ENCODE measurements around the gene CDC14B. TPM values are rescaled to one million over a fixed set of nuclear protein-coding genes. Genes with fewer than 3 reads are reported as not detected.

The CDC14B gene
- total RNA-seq, 1 experiment from 2014 or later = 11.4 TPM

- no peaks in the 10 kb centered on the region for H3K9me2 ChIP-seq (replicated peaks; ENCODE audit: low read length)
- no peak overlapping the region for H2AFZ ChIP-seq (ENCODE audit: low read length)
- H3K4me1 ChIP-seq (ENCODE audit: insufficient read depth, low read length) = peaks cover 3% of the 10 kb centered on the region; the same call in 1 of the 2 replicates
- H3K79me2 ChIP-seq (ENCODE audit: low read length) = no peaks in the 10 kb centered on the region
- H3K9me3 ChIP-seq (ENCODE audit: low read length) = no peaks in the 10 kb centered on the region
- H4K20me1 ChIP-seq (ENCODE audit: low read length) = no peaks in the 10 kb centered on the region
- no peak for ATAC-seq
- CTCF ChIA-PET = no interaction called here
- no peak overlapping the region for H3K27ac ChIP-seq (ENCODE audit: low read length)
- H3K9ac ChIP-seq (ENCODE audit: low read length) = no peak overlapping the region
- H3K36me3 ChIP-seq (ENCODE audit: low read depth, low read length) = no peaks in the 10 kb centered on the region
- no peak overlapping the region for H3K4me2 ChIP-seq (ENCODE audit: low read length)
- H3F3A ChIP-seq (ENCODE audit: low read length, unreplicated experiment) = no peaks in the 10 kb centered on the region
- BruUV-seq (replicated peaks) = no TSS peak
- POLR2A ChIA-PET (ENCODE audit: unreplicated experiment) = no interaction called here
- no peak for DNase-seq
- no peak for TF ChIP-seq EZH2 (IDR thresholded peaks at IDR 0.05; ENCODE audit: low read length, unreplicated experiment)
- TF ChIP-seq EZH2phosphoT487 (IDR thresholded peaks at IDR 0.05; ENCODE audit: borderline replicate concordance, low read length) = no peak
- TF ChIP-seq CTCF (conservative IDR thresholded peaks at IDR 0.05; ENCODE audit: low read depth, low read length) = no peak
- no peaks in the 10 kb centered on the region for H3K27me3 ChIP-seq (ENCODE audit: low read length)
- H3K4me3 ChIP-seq (ENCODE audit: low read length) = no peak overlapping the region
- intact Hi-C loops (cut with micrococcal nuclease) = no loop called here
Observed at GRCh38 chr9:96489482-96489979, 130.1 kb downstream of the CDC14B start.

GRCh38 chr9:96487949-96488348 is 131.7 kb downstream of the CDC14B start:
- no TSS peak for BruUV-seq (replicated peaks)
- no peak for ATAC-seq
- TF ChIP-seq EZH2 (IDR thresholded peaks at IDR 0.05; ENCODE audit: low read length, unreplicated experiment) (no peak), EZH2phosphoT487 (IDR thresholded peaks at IDR 0.05; ENCODE audit: borderline replicate concordance, low read length) (no peak), CTCF (conservative IDR thresholded peaks at IDR 0.05; ENCODE audit: low read depth, low read length) (no peak)
- H3K9me2 ChIP-seq (replicated peaks; ENCODE audit: low read length) = no peaks in the 10 kb centered on the region
- no peak overlapping the region for H3K9ac ChIP-seq (ENCODE audit: low read length)
- no peaks in the 10 kb centered on the region for H3K36me3 ChIP-seq (ENCODE audit: low read depth, low read length)
- H2AFZ ChIP-seq (ENCODE audit: low read length) = no peak overlapping the region
- ChIA-PET POLR2A (ENCODE audit: unreplicated experiment) (no interaction called here), CTCF (no interaction called here)
- no peaks in the 10 kb centered on the region for H3F3A ChIP-seq (ENCODE audit: low read length, unreplicated experiment)
- H3K4me3 ChIP-seq (ENCODE audit: low read length) = no peak overlapping the region
- H3K27me3 ChIP-seq (ENCODE audit: low read length) = no peaks in the 10 kb centered on the region
- H3K4me2 ChIP-seq (ENCODE audit: low read length) = no peak overlapping the region
- no peak overlapping the region for H3K27ac ChIP-seq (ENCODE audit: low read length)
- no peaks in the 10 kb centered on the region for H4K20me1 ChIP-seq (ENCODE audit: low read length)
- H3K9me3 ChIP-seq (ENCODE audit: low read length) = no peaks in the 10 kb centered on the region
- intact Hi-C loops (cut with micrococcal nuclease) = no loop called here
- H3K79me2 ChIP-seq (ENCODE audit: low read length) = no peaks in the 10 kb centered on the region
- DNase-seq = no peak
- peaks cover 3% of the 10 kb centered on the region; the same call in 1 of the 2 replicates for H3K4me1 ChIP-seq (ENCODE audit: insufficient read depth, low read length)

- Histone ChIP-seq H3F3A (ENCODE audit: low read length, unreplicated experiment) (no peaks in the 10 kb centered on the region), H3K4me2 (ENCODE audit: low read length) (no peak overlapping the region), H4K20me1 (ENCODE audit: low read length) (no peaks in the 10 kb centered on the region), H3K9me2 (replicated peaks; ENCODE audit: low read length) (no peaks in the 10 kb centered on the region), H3K4me1 (ENCODE audit: insufficient read depth, low read length) (peaks cover 3% of the 10 kb centered on the region; the same call in 1 of the 2 replicates), H3K27ac (ENCODE audit: low read length) (no peak overlapping the region), H3K27me3 (ENCODE audit: low read length) (no peaks in the 10 kb centered on the region), H3K9me3 (ENCODE audit: low read length) (no peaks in the 10 kb centered on the region), H3K79me2 (ENCODE audit: low read length) (no peaks in the 10 kb centered on the region), H3K36me3 (ENCODE audit: low read depth, low read length) (no peaks in the 10 kb centered on the region), H3K4me3 (ENCODE audit: low read length) (no peak overlapping the region), H2AFZ (ENCODE audit: low read length) (no peak overlapping the region), H3K9ac (ENCODE audit: low read length) (no peak overlapping the region)
- BruUV-seq (replicated peaks) = no TSS peak
- TF ChIP-seq EZH2phosphoT487 (IDR thresholded peaks at IDR 0.05; ENCODE audit: borderline replicate concordance, low read length) = no peak
- ChIA-PET CTCF (no interaction called here), POLR2A (ENCODE audit: unreplicated experiment) (no interaction called here)
- intact Hi-C loops (cut with micrococcal nuclease) = no loop called here
- DNase-seq (no peak), ATAC-seq (no peak)
Observed at GRCh38 chr9:96487029-96487396, 132.6 kb downstream of the CDC14B start.

Data from PC-3 (cell line).